ENCODE data around the gene C1RL. TPM values are rescaled to one million over a fixed set of nuclear protein-coding genes. Genes with fewer than 3 reads are reported as not detected.

The C1RL gene
- total and polyA plus RNA-seq, 4 donors: 67.5 to 188 (median 124) TPM

Small RNA genes lying within 50 kb of the gene (small RNA-seq; reads per million reads assigned to genes)
- not detected for gene RNU6-485P

Other genes with a start within 250 kb of the C1RL start
- gene TPI1, start 241.7 kb downstream of the C1RL start, total RNA-seq: 100 to 1,000 TPM; 190 to 252 TPM
- gene TPI1, start 241.7 kb downstream of the C1RL start, polyA plus RNA-seq: 100 to 1,000 TPM; 540 to 547 TPM
- gene SPSB2, start 235.9 kb downstream of the C1RL start, total RNA-seq: 1 to 10 TPM; 3.2 to 4.3 TPM
- gene SPSB2, start 235.9 kb downstream of the C1RL start, polyA plus RNA-seq: 1 to 10 TPM; 3.9 to 4.6 TPM
- gene LRRC23, start 204.4 kb downstream of the C1RL start, total RNA-seq: 1 to 10 TPM; 2.0 to 3.6 TPM
- 1 to 10 TPM in 1 of 2 donors, under 1 TPM in 1; 0.92 to 2.3 TPM for gene LRRC23, start 204.4 kb downstream of the C1RL start, polyA plus RNA-seq
- gene ENO2, start 194.6 kb downstream of the C1RL start, total RNA-seq: 1 to 10 TPM; 1.1 to 3.1 TPM
- gene ENO2, start 194.6 kb downstream of the C1RL start, polyA plus RNA-seq: 1 to 10 TPM; 1.3 to 1.6 TPM
- 10 to 100 TPM in 1 of 2 donors, 1 to 10 TPM in 1; 3.6 to 10.2 TPM for gene ATN1, start 181.3 kb downstream of the C1RL start, total RNA-seq
- gene ATN1, start 181.3 kb downstream of the C1RL start, polyA plus RNA-seq: 10 to 100 TPM in 1 of 2 donors, 1 to 10 TPM in 1; 5.6 to 12.6 TPM
- not detected for gene RNU7-1, start 165.4 kb downstream of the C1RL start, total RNA-seq
- not detected for gene RNU7-1, start 165.4 kb downstream of the C1RL start, polyA plus RNA-seq
- 10 to 100 TPM; 49.2 to 53.8 TPM for gene C12orf57, start 165.2 kb downstream of the C1RL start, total RNA-seq
- 100 to 1,000 TPM in 1 of 2 donors, 10 to 100 TPM in 1; 77.7 to 193 TPM for gene C12orf57, start 165.2 kb downstream of the C1RL start, polyA plus RNA-seq
- 10 to 100 TPM; 19.7 to 41.0 TPM for gene PTPN6, start 157.9 kb downstream of the C1RL start, total RNA-seq
- 10 to 100 TPM; 15.2 to 19.4 TPM for gene PTPN6, start 157.9 kb downstream of the C1RL start, polyA plus RNA-seq
- gene PHB2, start 138.6 kb downstream of the C1RL start, total RNA-seq: 10 to 100 TPM; 82.7 to 99.1 TPM
- gene PHB2, start 138.6 kb downstream of the C1RL start, polyA plus RNA-seq: 100 to 1,000 TPM; 107 to 133 TPM
- 10 to 100 TPM; 14.7 to 18.0 TPM for gene EMG1, start 138.3 kb downstream of the C1RL start, total RNA-seq
- gene EMG1, start 138.3 kb downstream of the C1RL start, polyA plus RNA-seq: 10 to 100 TPM; 11.5 to 28.6 TPM
- gene LPCAT3, start 90.7 kb downstream of the C1RL start, total RNA-seq: 10 to 100 TPM; 57.7 to 96.5 TPM
- gene LPCAT3, start 90.7 kb downstream of the C1RL start, polyA plus RNA-seq: 10 to 100 TPM; 41.9 to 96.3 TPM
- 1,000 to 10,000 TPM in 1 of 2 donors, 100 to 1,000 TPM in 1; 267 to 2,029 TPM for gene C1S, start 48.5 kb downstream of the C1RL start, total RNA-seq
- gene C1S, start 48.5 kb downstream of the C1RL start, polyA plus RNA-seq: 1,000 to 10,000 TPM; 1,439 to 1,696 TPM
- gene C1R, start 16.8 kb downstream of the C1RL start, total RNA-seq: 1,000 to 10,000 TPM in 1 of 2 donors, 100 to 1,000 TPM in 1; 211 to 1,249 TPM
- 1,000 to 10,000 TPM; 1,058 to 1,822 TPM for gene C1R, start 16.8 kb downstream of the C1RL start, polyA plus RNA-seq
- 10 to 100 TPM; 12.9 to 47.1 TPM for gene RBP5, start 19.7 kb upstream of the C1RL start, total RNA-seq
- gene RBP5, start 19.7 kb upstream of the C1RL start, polyA plus RNA-seq: 100 to 1,000 TPM in 1 of 2 donors, 10 to 100 TPM in 1; 80.2 to 108 TPM
- 10 to 100 TPM; 27.1 to 37.2 TPM for gene CLSTN3, start 21.2 kb upstream of the C1RL start, total RNA-seq
- gene CLSTN3, start 21.2 kb upstream of the C1RL start, polyA plus RNA-seq: 10 to 100 TPM in 1 of 2 donors, 1 to 10 TPM in 1; 6.1 to 26.5 TPM
- 10 to 100 TPM; 19.4 to 37.9 TPM for gene PEX5, start 80.5 kb upstream of the C1RL start, total RNA-seq
- gene PEX5, start 80.5 kb upstream of the C1RL start, polyA plus RNA-seq: 10 to 100 TPM in 1 of 2 donors, 1 to 10 TPM in 1; 5.7 to 26.2 TPM
- not detected for gene ACSM4, start 194.9 kb upstream of the C1RL start, total RNA-seq
- not detected for gene ACSM4, start 194.9 kb upstream of the C1RL start, polyA plus RNA-seq